ENCODE results near the gene ACP6.
"Not testable (repeated sequence)": the region's sequence is repeated elsewhere in the genome, so short reads cannot be mapped to it uniquely, and the experiment has no call there.

ACP6 gene

DNA sequence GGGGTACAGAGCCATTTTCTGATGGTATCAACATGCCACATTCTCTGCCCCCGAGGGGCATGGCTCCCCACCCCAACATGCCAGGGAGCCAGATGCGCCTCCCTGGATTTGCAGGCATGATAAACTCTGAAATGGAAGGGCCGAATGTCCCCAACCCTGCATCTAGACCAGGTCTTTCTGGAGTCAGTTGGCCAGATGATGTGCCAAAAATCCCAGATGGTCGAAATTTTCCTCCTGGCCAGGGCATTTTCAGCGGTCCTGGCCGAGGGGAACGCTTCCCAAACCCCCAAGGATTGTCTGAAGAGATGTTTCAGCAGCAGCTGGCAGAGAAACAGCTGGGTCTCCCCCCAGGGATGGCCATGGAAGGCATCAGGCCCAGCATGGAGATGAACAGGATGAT is 50.6 kb downstream of the ACP6 start:
- DNase-seq: no peak

DNA sequence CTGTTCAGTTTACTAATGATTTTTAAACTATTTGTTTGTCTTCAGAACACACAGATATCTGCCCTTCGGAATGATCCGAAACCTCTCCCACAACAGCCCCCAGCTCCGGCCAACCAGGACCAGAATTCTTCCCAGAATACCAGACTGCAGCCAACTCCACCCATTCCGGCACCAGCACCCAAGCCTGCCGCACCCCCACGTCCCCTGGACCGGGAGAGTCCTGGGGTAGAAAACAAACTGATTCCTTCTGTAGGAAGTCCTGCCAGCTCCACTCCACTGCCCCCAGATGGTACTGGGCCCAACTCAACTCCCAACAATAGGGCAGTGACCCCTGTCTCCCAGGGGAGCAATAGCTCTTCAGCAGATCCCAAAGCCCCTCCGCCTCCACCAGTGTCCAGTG is 51.6 kb downstream of the ACP6 start:
- no peak for DNase-seq

- peak; percentile 52 for DNase-seq
These were observed 52.2 kb downstream of the ACP6 start for GRCh38 chr1:147618077-147618569.

GRCh38 chr1:147614966-147615365 is 55.4 kb downstream of the ACP6 start:
- not testable (repeated sequence) for DNase-seq

DNA sequence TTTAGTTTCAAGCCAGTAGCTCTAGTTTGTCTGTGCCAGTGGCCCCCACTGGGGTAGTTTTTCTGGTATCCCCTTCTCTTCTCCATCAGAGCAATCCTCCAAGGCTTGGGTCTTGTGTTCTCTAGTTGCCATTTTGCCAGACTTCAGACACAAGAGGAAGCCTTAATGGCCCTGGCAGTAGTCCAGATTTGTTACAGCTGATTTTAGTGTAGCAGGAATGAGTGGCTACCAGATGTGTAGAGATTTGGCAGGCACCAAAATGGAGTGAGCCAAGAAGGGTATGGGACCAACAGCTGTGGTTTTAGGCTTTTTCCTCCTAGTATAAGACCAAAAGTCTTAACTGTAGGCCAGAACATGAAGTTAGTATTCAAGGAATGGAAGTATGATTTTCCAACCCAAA is 56.8 kb downstream of the ACP6 start:
- no peak for DNase-seq

- no peak for DNase-seq
These were observed 58.0 kb downstream of the ACP6 start for GRCh38 chr1:147612366-147612765.

DNA sequence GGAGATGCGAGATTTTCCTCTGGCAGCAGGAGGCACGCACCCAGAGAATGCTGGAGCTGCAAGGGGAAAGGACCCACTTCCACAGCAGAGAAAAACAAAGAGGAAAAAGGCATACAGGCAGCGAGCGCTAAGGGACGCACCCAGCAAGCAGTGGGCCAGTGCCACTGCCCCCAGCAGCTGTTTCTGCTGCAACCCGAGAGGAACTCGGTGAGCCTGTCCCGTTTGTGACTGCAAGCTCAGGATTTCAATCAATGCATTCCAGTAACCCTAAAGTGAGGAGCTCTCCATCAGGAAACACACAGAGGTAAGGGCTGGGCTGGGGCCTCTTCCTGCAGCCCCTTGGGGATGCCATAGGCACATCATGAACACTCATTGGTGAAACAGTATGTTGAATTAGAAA is 58.7 kb downstream of the ACP6 start:
- DNase-seq: no peak

DNA sequence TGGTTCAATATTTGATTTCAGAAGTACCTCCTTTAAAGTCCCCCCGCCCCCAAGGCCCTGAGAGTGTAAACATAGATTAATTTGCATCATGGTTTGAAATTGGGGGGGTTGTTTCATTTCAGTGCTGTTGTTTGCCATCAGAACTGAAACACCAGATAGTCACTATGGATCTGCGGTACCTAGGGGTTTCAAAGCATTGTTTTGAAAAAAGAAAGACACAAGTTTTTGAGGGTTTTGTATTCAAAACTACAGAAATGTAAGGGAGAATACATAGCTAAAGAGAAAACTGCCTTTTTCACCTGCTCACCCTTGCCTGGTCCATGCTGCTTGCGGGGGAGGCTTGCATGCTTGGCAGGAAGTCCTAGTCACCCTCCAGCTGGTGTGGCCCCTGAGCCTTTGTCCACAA is 59.3 kb downstream of the ACP6 start:
- no peak for DNase-seq

DNA sequence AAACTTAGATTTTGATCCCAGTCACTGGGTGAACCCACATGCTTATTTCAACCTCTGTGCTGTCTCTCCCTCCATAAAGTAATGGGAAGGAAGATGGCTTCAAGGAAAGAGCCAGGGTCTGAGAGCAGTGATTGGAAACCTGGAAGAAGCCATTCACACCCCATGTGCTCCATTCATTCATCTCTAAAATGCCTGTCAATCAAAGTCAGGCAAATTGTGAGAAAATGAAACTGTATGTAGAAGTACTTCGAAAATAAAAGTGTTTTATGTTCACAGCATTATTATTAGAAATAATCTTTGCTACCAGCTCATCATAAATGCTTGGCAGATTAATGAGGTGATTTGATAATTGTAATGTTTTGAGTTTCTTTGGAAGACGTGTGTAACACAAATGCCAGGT is 61.0 kb downstream of the ACP6 start:
- no peak for DNase-seq

DNA sequence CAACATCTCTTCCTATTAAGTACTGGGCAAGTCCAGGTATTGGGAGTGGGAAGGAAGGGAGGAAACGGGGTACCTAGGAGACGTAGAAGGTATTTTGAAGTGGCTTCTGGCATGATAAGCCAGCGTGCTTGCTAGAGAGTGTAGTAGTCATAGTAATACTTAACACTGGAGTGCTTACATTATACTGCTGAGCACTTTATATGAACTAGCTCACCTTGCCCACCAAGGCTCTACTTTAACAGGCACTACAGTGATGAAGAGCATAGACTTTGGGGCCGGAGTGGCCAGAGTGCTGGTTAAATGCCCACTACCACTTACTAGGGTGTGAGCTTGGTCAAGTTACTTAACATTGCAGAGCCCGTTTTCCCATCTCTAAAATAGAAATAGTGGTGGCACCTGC is 61.7 kb downstream of the ACP6 start:
- DNase-seq: no peak

DNA sequence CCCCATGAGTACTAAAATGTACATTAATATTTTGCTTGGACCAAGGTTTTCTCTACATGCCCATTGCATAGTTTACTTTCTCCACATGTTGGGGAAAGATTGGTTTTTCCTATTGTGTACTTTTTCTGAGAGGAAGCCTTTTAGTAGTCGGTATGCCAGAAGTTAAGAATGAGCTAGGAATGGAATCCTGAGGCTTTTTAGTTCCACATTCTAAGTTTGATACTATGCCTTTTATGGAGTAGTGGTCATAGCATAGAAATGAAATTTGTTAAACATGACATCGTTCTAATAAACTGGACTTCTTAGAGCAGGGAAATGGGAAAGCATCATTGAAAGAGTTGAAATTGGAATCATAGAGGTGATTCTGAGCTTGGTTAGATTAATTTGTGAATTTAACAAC is 64.7 kb downstream of the ACP6 start:
- no peak for DNase-seq

GRCh38 chr1:147603986-147604385 is 66.3 kb downstream of the ACP6 start:
- no peak for DNase-seq

- peak; percentile 47 for DNase-seq
These were observed 69.9 kb downstream of the ACP6 start for GRCh38 chr1:147600119-147601111.

DNA sequence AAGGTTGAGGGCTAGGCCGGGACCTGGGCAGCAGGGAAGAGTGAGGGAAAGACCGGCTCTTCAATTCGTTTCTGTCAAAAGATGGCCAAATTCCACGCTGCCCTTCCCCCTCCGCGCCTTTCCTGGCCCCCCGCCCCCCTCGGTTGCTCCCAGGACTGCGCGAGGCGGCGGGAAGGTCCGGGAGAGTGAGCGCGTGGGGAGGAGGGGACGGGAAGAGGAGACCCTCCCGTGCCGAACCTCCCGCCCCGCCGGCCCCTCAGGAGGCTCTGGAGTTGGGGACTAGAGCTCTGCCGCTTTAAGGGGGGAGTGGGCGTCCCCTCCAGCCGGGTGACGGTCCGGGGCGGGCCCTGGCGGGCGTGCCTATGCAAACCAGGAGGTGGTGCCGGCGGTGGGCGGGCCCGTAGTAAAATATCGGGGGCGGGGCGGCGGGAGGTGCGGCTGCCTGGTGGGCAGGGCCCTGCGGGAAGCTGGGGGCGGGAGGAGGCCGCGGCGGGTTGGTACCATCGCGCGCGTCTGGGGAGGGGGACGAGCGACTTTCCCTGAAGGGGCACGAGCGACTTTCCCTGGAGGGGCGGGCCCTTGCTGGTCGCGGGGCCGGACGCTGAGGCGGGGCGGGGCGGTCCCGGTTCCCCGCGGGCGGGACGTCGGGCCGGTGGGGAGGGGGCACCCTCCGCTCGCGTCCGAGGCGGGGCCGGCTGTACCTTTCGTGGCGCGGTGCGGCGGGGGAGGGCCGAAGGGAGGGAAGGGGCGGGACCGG is 70.8 kb downstream of the ACP6 start:
- DNase-seq: peak; percentile 97

DNA sequence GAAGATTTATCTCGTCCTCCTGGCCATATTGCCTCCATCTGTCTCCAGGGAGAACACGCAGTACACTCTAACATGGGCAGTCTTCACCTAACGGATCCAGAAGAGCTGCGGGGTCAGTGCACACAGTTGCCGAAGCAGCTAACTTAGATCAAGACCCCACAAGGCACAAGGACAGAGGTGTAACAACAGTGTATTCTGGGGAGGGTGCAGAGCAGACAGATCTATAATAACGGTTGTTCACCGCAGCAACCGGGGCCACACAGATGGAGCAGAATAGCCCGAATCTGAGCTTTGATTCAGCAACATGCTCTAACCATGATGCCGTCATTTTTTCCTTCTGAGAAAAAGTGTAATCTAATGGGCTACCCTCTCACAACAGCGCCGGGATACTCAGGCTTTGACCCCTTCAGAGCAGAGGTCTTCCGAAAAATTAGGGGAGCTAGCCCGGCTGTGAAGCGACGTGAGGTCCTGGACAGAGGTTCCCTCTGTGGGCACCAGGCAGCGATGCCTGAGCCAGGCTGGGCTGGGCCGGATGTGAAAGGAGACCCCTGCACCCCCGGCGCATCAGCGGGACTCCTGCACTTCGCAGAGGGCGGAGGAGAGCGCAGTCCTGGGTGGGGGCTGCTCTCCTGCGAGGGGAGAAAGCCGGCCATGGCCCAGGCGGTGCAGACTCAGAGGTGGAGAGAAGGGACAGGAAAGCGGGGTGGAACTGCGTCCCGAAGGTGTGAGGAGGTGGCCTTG is 71.5 kb downstream of the ACP6 start:
- peak; percentile 59 for DNase-seq

GRCh38 chr1:147597010-147597409 is 73.3 kb downstream of the ACP6 start:
- DNase-seq: no peak
